SW 1271 (cell line): ENCODE data around the gene PHLDB2.

Experiments
- DNase-seq, 2 experiments: peaks; one replicate each; lab custom pipeline; 2025; lab: John Stamatoyannopoulos, UW

The PHLDB2 gene

GRCh38 chr3:111965484-111965883 is 106.4 kb downstream of the PHLDB2 start:
- no peak for DNase-seq

GRCh38 chr3:111967068-111967467 is 108.0 kb downstream of the PHLDB2 start:
- DNase-seq = no peak

- peak; percentile 42 to 86 for DNase-seq
These were observed 108.7 kb downstream of the PHLDB2 start for GRCh38 chr3:111967651-111968274.

DNA sequence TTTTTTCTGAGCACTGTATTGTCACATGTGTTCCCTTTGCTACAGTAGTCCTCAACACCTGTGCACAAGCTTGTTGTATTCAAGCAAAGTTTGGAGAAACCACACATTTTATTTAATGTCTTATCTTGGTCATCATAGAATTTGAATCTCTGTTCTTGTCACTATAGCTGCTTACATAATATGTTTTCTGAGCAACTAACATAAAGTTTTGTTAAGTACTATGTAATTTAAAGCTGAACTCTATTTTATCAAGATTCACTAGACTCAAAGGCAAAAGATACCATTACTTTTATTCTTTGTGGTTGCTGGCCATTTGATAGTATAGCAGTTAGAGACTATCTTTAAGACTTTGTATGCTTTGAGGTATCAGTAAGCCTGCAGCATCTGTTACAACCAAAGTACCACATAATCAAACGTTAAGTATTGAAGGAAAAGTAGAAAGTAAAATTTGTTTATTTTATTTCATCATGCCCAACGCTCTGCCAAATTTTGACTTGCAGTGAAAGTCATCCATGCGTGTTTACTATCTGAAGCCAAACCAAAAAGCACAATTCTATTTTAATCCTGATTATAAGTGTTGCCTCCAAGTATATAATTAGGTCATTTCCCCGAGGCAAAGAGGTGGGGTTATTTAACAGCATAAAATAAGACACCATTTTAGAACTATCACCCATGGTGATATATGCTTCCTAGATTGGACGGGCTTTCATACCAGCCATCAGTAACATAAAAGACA is 109.4 kb downstream of the PHLDB2 start:
- DNase-seq = no peak

GRCh38 chr3:111970376-111970775 is 111.3 kb downstream of the PHLDB2 start:
- DNase-seq = no peak

- no peak for DNase-seq
These were observed 112.6 kb downstream of the PHLDB2 start for GRCh38 chr3:111971533-111972130.

GRCh38 chr3:111972891-111973290 is 113.8 kb downstream of the PHLDB2 start:
- no peak for DNase-seq

DNA sequence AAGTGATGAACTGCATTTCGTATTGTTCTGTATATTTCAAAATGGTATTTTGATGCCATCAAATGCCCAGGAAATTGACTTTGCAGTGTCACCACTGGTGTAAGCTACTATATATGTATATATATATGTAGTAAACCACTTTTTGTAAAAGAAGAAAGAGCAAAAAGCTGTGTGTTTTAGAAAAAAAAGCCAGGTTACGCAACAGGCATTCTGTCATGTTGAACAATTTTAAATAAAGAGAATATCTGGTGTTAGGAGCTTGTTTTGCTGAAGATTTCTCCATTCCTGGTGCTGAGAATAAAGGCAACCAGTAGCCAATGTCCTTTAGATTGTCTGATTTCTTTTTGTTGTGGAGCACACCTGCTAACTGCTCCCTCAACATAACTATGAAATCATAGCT is 116.1 kb downstream of the PHLDB2 start:
- no peak for DNase-seq

GRCh38 chr3:111976254-111976653 is 117.2 kb downstream of the PHLDB2 start:
- no peak for DNase-seq

DNA sequence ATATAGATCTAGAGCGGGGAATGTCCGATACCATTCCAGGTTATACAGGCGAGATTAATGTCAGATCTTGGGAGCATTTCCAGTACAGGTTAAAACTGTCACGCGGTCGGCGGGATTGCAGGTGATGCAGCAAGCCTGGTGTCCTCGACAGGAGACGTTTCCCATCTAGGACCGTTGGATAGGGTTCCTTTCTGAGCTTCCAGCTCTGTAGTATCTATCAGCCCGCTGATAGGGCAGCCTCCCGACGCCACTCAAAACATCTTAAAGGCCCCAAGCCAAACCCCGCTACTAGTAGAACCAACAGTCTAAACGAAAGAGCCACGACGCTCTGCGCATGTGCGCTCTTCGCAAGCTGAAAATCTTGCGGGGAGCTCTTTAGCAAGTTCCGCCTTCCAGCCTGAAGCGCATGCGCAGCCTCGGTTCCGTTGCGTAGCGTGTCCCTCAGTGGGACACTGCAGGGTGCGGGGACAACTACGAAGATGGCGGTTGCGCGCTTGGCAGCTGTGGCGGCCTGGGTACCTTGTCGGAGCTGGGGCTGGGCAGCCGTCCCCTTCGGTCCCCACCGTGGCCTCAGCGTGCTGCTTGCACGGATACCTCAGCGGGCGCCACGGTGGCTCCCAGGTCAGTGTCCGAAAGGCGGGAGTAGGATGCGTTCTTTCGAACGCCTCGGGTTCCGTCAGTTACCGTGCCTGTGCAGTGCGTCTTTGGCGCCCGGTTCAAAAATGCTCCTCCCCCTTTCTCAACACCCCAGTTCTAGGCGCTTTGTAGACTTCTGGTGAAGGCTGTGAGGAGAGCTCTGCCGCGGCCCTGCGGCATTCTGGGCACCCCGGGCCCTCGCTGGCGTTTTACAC is 119.7 kb downstream of the PHLDB2 start, which contains the start of gene ABHD10:
Gene ABHD10 (plus strand): TSS at position 444 of the 851 bp plus-strand sequence. CDS start 36 bp downstream, at position 480.
- peak; percentile 97 to 98 for DNase-seq

- no peak for DNase-seq
These were observed 120.5 kb downstream of the PHLDB2 start for GRCh38 chr3:111979434-111980038.

- no peak for DNase-seq
These were observed 121.8 kb downstream of the PHLDB2 start for GRCh38 chr3:111980716-111981456.

GRCh38 chr3:111981457-111981763 is 122.3 kb downstream of the PHLDB2 start:
- no peak for DNase-seq

DNA sequence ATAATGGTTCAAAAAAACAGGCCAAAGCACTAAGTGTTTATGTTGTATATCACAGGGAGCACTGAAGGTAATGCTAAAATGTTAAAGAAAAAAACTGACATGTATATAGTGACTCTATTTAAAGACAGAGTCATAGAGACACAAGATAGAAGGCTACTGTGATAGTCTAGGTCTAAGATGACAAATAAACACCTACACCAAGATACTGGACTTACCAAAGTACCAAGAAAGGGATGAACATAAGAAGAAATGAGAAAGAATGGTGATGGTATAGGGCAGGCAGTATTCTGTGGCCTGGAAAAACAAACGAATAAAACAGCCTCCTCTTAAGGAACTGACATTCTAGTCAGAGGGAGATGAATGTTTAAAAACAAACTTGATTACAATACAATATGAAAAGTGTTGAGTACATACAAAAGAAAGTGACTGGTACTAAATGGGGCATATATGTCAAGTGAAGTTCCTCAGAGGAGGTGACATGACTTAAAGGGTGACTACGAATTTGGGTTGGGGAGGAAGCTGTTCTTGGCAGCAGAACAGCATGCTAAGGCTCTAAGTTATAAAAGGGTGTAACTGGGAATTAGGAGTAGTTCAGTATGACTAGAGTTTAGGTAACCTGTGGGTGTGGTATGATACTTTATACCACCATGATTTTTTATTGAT is 125.7 kb downstream of the PHLDB2 start:
- no peak for DNase-seq

GRCh38 chr3:111986800-111987199 is 127.7 kb downstream of the PHLDB2 start:
- DNase-seq = no peak

DNA sequence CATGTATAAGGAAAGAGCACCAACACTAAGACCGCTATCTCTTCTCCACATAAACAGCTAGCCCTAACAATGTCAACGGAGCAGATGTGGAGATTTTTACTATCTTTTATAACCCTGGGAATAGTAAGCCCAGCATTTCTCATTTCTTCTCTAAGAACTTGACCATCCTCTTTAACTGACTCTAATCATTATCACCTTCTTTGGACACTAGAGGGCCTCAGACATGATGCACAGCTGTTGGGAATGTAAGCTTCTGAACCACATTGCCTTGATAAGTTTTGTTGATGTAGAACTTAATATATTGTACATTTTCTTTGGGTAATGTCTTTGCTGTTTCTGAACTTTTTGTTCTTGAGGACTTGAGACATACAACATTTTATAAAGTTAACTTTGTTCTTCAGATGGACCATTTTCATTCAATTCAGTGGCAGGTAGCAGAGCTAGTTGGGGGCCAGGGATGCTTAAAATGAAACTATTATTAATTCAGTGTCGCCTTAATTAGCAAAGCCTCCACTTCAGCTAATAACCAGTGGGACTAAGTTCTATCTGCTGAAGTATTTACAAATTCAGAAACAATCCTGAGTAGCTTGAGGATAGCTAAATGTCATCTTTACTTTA is 130.1 kb downstream of the PHLDB2 start:
- peak; percentile 26 to 71 for DNase-seq

DNA sequence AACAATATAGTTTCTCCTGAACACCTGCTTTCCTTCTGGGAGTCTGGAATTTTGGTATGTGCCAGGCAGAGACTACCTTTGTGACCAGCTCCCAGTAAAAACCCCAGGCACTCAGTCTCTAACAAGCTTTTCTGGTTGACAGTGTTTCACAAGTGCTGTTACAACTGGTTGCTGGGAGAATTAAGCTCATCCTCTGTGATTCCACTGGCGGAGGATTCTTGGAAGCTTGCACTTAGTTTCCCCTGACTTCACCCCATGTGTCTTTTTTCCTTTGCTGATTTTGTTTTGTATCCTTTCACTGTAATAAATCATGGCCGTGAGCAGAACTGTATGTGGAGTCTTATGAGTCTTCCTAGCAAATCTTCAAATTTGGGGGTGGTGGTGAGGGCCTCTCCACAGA is 134.0 kb downstream of the PHLDB2 start:
- DNase-seq = no peak

DNA sequence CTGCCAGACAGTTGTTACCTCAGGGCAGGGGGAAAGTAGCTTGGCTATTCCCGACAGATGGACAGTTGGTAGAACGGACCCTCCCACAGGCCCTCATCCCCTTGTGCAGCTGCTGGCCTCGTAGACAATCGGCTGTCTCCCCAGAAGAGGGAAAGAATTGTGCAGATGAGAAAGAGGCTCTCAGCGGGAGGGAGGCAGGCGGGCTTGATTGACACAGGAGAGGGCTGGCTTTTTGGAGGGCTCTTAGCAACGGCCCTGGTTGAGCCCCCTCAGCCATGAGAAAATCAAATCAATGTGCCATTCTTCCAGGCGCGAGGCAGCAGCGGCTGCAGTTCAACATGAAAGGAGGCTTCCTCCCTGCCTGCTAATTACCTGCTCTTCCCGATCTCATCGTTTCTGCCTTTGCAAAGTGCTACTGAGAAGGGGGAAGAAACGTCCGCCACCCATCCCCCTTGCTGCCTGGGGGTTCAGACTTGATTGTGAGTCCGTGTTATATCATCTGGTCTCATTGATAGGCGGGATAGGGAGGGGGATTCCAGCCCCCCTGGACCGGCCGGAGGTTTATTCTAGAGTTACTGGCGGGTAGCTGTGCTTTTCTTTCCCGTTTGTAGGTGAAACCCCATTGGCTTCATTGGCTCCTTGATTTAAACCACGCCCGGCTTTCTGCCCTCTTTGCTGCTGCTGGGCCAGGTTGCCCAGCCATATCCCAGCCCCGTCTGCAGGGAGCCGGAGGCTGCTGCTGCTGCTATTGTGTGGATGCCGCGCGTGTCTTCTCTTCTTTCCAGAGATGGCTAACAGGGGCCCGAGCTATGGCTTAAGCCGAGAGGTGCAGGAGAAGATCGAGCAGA is 139.8 kb downstream of the PHLDB2 start, which contains the start of gene TAGLN3:
Gene TAGLN3 (plus strand): TSS at position 287 of the 848 bp plus-strand sequence. CDS start 501 bp downstream, at position 788.
- DNase-seq = no peak
